Vagina (tissue), 2 donors: ENCODE data around the gene SLC34A1.

Experiments used
- POLR2A ChIP-seq, 2 donors: fragments of 450-650 bp; IDR thresholded peaks; one replicate each; pipeline ENCODE4 v1.6.1; 2017; ENCODE audit warnings: antibody characterized with exemption in 2 of 2, mild to moderate bottlenecking in 2 of 2, moderate library complexity in 2 of 2
- POLR2AphosphoS5 ChIP-seq, 2 donors: sonication (generic); formaldehyde crosslinking; IDR thresholded peaks; one replicate each; pipeline ENCODE4 v1.9.0; 2017; ENCODE audit warnings: antibody characterized with exemption in 2 of 2, mild to moderate bottlenecking in 2 of 2, low read depth in 1 of 2; ENCODE audit not compliant: insufficient read depth in 1 of 2
- TF ChIP-seq, protein P1 (sequence below), 3 experiments: fragments of 450-650 bp in 2 of 3; fragments of 200-600 bp in 1 of 3; sonication (generic) in 1 of 3; IDR thresholded peaks; one replicate each; pipeline ENCODE4 v1.5.1; 2017 to 2019; ENCODE audit warnings: antibody characterized with exemption in 3 of 3, mild to moderate bottlenecking in 2 of 3, moderate library complexity in 2 of 3

DNA sequence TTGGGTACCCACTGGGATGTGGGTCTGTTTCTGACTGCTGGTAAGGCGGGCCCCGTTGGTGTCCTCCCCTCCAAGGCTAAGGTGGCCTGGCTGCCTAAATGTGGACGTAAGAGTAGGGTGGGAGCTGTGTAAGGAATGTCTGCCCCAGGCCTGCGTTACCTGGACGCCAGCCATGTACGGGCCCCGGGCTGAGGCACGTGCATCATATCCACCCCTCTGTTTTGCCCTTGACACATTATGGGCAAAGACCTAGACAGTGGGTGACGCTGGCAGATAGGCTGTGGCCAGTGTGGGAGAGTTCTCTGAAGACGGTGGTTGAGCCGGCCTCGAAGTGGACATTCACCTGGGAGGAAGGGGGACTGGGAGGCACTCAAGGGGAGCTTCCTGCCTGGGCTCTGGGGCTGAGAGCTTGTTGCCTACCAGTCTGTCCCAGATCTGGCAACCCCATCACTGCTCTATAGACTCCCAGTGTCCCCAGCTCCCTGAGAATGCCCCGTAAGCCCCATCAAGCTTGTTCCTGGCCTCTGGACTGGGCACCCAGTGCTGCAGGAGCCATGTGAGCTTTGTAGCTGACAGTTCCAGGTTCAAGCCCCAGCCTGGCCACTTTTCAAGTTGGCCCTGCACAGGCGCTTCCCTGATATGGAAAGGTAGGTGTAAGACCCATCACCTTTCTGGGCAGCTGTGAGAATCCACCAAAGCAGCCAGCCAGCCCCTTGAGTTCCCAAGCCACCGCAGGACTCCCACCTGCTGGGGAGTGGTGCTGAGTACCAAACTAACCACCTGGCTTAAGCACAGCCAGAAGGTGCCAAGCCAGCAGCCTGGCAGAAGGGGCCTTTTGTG is 59.1 kb downstream of the SLC34A1 start:
- TF ChIP-seq POLR2AphosphoS5 (IDR thresholded peaks at IDR 0.05; ENCODE audit: insufficient read depth in 1 of 2, low read depth in 1 of 2) (no peak), POLR2A (IDR thresholded peaks at IDR 0.05) (no peak)
- TF ChIP-seq, protein P1, sequence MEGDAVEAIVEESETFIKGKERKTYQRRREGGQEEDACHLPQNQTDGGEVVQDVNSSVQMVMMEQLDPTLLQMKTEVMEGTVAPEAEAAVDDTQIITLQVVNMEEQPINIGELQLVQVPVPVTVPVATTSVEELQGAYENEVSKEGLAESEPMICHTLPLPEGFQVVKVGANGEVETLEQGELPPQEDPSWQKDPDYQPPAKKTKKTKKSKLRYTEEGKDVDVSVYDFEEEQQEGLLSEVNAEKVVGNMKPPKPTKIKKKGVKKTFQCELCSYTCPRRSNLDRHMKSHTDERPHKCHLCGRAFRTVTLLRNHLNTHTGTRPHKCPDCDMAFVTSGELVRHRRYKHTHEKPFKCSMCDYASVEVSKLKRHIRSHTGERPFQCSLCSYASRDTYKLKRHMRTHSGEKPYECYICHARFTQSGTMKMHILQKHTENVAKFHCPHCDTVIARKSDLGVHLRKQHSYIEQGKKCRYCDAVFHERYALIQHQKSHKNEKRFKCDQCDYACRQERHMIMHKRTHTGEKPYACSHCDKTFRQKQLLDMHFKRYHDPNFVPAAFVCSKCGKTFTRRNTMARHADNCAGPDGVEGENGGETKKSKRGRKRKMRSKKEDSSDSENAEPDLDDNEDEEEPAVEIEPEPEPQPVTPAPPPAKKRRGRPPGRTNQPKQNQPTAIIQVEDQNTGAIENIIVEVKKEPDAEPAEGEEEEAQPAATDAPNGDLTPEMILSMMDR (IDR thresholded peaks at IDR 0.05) = no peak
